Transverse colon (tissue), 4 donors: Measurements from ENCODE around the gene SYT12. TPM values are rescaled to one million over a fixed set of nuclear protein-coding genes. Genes with fewer than 3 reads are reported as not detected.
"Not testable (repeated sequence)": the region's sequence is repeated elsewhere in the genome, so short reads cannot be mapped to it uniquely, and the experiment has no call there.

Experiments used
- DNase-seq: peaks from one replicate; pipeline ENCODE4 v3.0.0-alpha.2; 2019
- H3K27ac ChIP-seq, 4 donors: fragments of 200-600 bp; sonication (generic); 2 replicates each; pipeline ENCODE4 v1.5.1; 2016 to 2018; ENCODE audit warnings: inconsistent platforms in 4 of 4
- H3K27me3 ChIP-seq: fragments of 200-600 bp; sonication (generic); 2 replicates; pipeline ENCODE4 v1.5.1; 2017; ENCODE audit warnings: inconsistent platforms
- H3K36me3 ChIP-seq, 4 donors: fragments of 200-600 bp; sonication (generic); 2 replicates each; pipeline ENCODE4 v1.5.1; 2017 to 2019; ENCODE audit warnings: inconsistent platforms in 4 of 4
- H3K4me1 ChIP-seq, 4 donors: fragments of 200-600 bp; sonication (generic); 2 replicates each; pipeline ENCODE4 v1.5.1; 2017 to 2020; ENCODE audit warnings: inconsistent platforms in 4 of 4
- H3K4me3 ChIP-seq, 4 donors: fragments of 200-600 bp; sonication (generic); 1 replicate in 1 of 4; 2 replicates in 3 of 4; pipeline versions ENCODE4 v1.5.1 to v1.6.1; 2017 to 2019; ENCODE audit warnings: inconsistent platforms in 4 of 4
- H3K9me3 ChIP-seq, 2 donors: fragments of 200-600 bp; sonication (generic); 2 replicates each; pipeline ENCODE4 v1.5.1; 2017 to 2019; ENCODE audit warnings: inconsistent platforms in 2 of 2
- EP300 ChIP-seq: sonication (generic); formaldehyde crosslinking; IDR thresholded peaks from one replicate; pipeline ENCODE4 v1.6.1; 2017; ENCODE audit warnings: antibody characterized with exemption, low read depth
- POLR2A ChIP-seq: fragments of 450-650 bp; IDR thresholded peaks from one replicate; pipeline ENCODE4 v1.6.1; 2016; ENCODE audit warnings: antibody characterized with exemption, mild to moderate bottlenecking, moderate library complexity
- POLR2AphosphoS5 ChIP-seq, 3 donors: sonication (generic); formaldehyde crosslinking; IDR thresholded peaks; one replicate each; pipeline ENCODE4 v1.6.1; 2016; ENCODE audit warnings: antibody characterized with exemption in 3 of 3
- WGBS, 2 donors: methylation state at CpG; one replicate each; pipeline ENCODE4 v1.1.5; 2018; ENCODE audit warnings: low coverage in 1 of 2; 5-methylcytosine and 5-hydroxymethylcytosine counted together
- in situ Hi-C, 4 donors: fragments of 200-750 bp; cut with MboI; loops; one replicate each; pipeline versions ENCODE4 v1.15.0 to v1.15.1; 2017; ENCODE audit warnings: low sequenced_read_pairs in 3 of 4, low pct_ligation_motif_present in 1 of 4, low pct_unique_long_range_greater_than_20kb in 1 of 4
- intact Hi-C: fragments of 100-400 bp; cut with DNase I; formaldehyde crosslinking; loops from one replicate; pipeline ENCODE4 v1.15.1; 2023; ENCODE audit warnings: low total_unique reads
- total RNA-seq, 4 donors: library from RNA; depleted of rRNA; stranded (reverse); fragments of >200 nt; gene quantifications; one replicate each; pipeline ENCODE4 v1.1.0, GENCODE V29; 2016
- TF ChIP-seq, protein P1 (sequence below), 5 experiments: fragments of 200-600 bp in 3 of 5; fragments of 450-650 bp in 2 of 5; sonication (generic) in 3 of 5; IDR thresholded peaks; 1 replicate in 2 of 5; 2 replicates in 3 of 5; pipeline ENCODE4 v1.5.1; 2016 to 2017; ENCODE audit warnings: antibody characterized with exemption in 5 of 5, inconsistent platforms in 3 of 5, mild to moderate bottlenecking in 2 of 5, moderate library complexity in 1 of 5

Gene SYT12
- total RNA-seq, 4 donors from 2014 or later, result not detected

DNA sequence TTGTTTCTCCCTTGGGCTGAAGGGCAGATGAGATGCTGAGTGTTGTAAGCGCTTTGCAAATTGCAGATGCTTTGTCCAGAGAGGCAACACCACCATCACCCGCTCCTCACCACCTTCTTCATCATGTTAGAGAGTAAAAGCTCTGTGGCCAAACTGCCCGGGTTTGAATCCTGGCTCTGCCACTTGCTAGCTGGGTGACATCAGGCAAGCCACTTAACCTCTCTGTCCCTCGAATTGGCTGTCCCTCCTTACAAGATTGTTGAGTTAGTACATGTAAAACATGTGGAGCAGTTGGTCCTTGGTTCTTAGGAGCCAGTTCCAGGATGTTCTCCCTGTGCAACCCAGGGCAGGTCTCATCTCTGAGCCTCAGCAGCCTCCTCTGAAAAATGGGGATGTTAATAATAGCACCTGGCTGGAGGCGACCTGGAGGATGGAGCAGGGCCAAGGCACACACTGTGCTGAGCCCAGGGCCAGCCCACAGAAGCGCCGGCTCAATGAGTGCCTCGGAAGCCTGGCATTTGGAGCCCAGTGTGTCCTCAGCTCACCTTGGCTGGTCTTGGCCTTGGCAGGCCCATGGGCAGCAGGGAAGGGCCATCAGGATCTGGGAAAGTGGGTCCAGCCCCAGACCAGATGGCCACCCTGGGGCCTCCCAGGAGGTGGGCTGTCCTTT lies 37.3 kb upstream of the SYT12 start:
- H3K27ac ChIP-seq, result no peak overlapping the region
- TF ChIP-seq POLR2AphosphoS5 (IDR thresholded peaks at IDR 0.05), result no peak
- TF ChIP-seq, protein P1, sequence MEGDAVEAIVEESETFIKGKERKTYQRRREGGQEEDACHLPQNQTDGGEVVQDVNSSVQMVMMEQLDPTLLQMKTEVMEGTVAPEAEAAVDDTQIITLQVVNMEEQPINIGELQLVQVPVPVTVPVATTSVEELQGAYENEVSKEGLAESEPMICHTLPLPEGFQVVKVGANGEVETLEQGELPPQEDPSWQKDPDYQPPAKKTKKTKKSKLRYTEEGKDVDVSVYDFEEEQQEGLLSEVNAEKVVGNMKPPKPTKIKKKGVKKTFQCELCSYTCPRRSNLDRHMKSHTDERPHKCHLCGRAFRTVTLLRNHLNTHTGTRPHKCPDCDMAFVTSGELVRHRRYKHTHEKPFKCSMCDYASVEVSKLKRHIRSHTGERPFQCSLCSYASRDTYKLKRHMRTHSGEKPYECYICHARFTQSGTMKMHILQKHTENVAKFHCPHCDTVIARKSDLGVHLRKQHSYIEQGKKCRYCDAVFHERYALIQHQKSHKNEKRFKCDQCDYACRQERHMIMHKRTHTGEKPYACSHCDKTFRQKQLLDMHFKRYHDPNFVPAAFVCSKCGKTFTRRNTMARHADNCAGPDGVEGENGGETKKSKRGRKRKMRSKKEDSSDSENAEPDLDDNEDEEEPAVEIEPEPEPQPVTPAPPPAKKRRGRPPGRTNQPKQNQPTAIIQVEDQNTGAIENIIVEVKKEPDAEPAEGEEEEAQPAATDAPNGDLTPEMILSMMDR (IDR thresholded peaks at IDR 0.05), result no peak
- no peak for TF ChIP-seq EP300
- TF ChIP-seq POLR2A, result no peak
- H3K4me3 ChIP-seq, result no peak overlapping the region
- DNase-seq, result no peak
- in situ Hi-C loops, result no loop called here
- WGBS, 2 donors, result 80 to 92% methylated on average over 2 to 8 of the region's 8 CpGs
- H3K4me1 ChIP-seq, result peaks cover 0 to 18% (median 10%) of the 10 kb centered on the region in 4 donors
- intact Hi-C loops, result no loop called here
- no peaks in the 10 kb centered on the region for H3K9me3 ChIP-seq
- H3K36me3 ChIP-seq, result no peaks in the 10 kb centered on the region
- H3K27me3 ChIP-seq, result no peaks in the 10 kb centered on the region

DNA sequence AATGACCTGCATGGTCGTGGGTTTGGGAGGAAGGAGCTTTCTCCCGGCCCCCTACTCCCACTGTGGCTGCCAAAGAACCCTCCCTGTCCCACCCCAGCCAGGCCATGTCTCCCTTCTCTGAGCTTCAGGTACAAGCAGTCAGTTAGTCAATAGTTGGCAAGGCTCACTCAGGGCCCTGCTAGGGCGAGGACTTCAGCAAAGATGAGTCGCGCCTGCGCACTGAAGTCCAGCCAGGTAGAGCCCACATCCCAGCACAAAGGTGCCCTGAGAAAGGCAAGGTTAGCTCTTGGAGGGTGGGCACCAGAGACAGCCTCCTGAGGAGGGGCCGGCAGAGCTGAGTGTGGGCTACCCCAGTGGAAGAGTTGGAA lies 36.8 kb upstream of the SYT12 start:
- intact Hi-C loops, result no loop called here
- peaks cover 0 to 18% (median 10%) of the 10 kb centered on the region in 4 donors for H3K4me1 ChIP-seq
- WGBS, 2 donors, result 92% methylated on average over 7 of the region's 7 CpGs; no CpG with 5 or more reads in 1 of the 2 donors
- no peak overlapping the region for H3K4me3 ChIP-seq
- in situ Hi-C loops, result no loop called here
- H3K36me3 ChIP-seq, result no peaks in the 10 kb centered on the region
- H3K9me3 ChIP-seq, result no peaks in the 10 kb centered on the region
- no peak overlapping the region for H3K27ac ChIP-seq
- no peaks in the 10 kb centered on the region for H3K27me3 ChIP-seq
- TF ChIP-seq POLR2AphosphoS5 (IDR thresholded peaks at IDR 0.05) (no peak), EP300 (no peak), POLR2A (no peak)
- TF ChIP-seq, protein P1 (IDR thresholded peaks at IDR 0.05), result no peak
- DNase-seq, result no peak

DNA sequence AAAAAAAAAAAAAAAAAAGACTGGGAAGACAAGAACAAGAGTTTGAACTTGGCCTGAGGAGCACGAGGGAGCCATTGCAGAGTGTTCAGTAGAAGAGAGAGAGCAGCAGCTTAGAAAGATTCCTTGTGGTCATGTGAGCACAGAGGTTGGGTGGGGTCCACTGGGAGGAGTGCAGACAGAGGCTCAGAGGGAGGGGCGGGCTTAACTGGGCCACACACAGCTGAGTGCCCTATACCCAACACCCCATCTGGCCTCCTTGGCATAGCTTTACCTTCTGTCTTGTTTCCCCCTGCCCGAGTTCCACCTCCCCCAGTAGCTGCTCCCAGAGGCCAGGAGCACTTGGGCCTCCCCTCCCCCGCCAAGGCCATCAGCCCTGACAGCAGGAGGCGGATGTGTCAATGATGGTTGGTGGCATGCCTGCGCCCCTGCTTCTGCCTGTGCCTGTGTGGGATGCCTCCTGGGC lies 35.7 kb upstream of the SYT12 start:
- DNase-seq, result no peak
- Histone ChIP-seq H3K27ac (no peak overlapping the region), H3K9me3 (no peaks in the 10 kb centered on the region), H3K4me3 (no peak overlapping the region), H3K36me3 (no peaks in the 10 kb centered on the region), H3K4me1 (peaks cover 0 to 9% (median 3%) of the 10 kb centered on the region in 4 donors), H3K27me3 (peaks cover 4% of the 10 kb centered on the region)
- TF ChIP-seq, protein P1 (IDR thresholded peaks at IDR 0.05), result no peak
- TF ChIP-seq POLR2A, result no peak
- no peak for TF ChIP-seq POLR2AphosphoS5 (IDR thresholded peaks at IDR 0.05)
- TF ChIP-seq EP300, result no peak
- in situ Hi-C loops, result no loop called here
- intact Hi-C loops, result no loop called here
- 52 to 77% methylated on average over 2 to 6 of the region's 6 CpGs for WGBS, 2 donors

DNA sequence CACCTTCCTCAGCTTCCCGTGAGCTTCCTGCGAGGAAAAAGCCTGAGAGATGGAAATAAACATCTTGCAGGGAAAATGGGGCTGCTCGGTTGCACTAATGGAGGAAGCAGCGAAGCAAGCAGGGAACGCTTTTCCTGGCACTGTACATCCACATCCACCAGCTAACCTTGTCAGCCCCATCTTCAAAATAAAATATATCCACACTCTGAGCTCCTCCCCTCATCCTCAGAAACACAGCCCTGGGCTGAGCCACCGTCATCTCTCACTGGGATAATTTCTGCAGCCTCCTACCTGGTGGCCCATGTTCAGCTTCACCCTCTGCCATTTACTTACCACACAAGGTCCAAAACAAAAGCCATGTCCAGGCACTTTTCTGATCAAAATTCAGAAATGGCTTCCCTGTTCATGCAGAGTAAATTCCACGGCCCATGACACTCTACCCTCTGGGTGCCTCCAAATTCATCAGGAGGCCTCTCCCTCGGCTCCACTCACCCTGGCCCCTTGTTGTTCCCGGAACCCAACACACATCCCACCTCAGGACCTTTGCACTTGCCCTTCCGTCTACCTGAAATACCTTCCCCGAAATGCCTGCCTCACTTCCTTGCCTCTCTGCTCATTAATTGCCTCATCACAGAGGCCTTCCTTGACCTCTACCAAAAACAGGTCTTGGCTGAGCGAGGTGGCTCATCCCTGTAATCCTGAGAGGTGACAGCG lies 34.9 kb upstream of the SYT12 start:
- DNase-seq, result no peak
- Histone ChIP-seq H3K27me3 (peaks cover 6% of the 10 kb centered on the region), H3K9me3 (no peaks in the 10 kb centered on the region), H3K27ac (no peak overlapping the region), H3K4me1 (peaks cover 0 to 7% (median 3%) of the 10 kb centered on the region in 4 donors), H3K36me3 (no peaks in the 10 kb centered on the region), H3K4me3 (no peak overlapping the region)
- intact Hi-C loops (no loop called here), in situ Hi-C loops (no loop called here)
- WGBS, 2 donors, result 81 to 96% methylated on average over 5 to 13 of the region's 13 CpGs
- TF ChIP-seq POLR2AphosphoS5 (IDR thresholded peaks at IDR 0.05) (no peak), POLR2A (no peak), EP300 (no peak)
- TF ChIP-seq, protein P1 (IDR thresholded peaks at IDR 0.05), result no peak

DNA sequence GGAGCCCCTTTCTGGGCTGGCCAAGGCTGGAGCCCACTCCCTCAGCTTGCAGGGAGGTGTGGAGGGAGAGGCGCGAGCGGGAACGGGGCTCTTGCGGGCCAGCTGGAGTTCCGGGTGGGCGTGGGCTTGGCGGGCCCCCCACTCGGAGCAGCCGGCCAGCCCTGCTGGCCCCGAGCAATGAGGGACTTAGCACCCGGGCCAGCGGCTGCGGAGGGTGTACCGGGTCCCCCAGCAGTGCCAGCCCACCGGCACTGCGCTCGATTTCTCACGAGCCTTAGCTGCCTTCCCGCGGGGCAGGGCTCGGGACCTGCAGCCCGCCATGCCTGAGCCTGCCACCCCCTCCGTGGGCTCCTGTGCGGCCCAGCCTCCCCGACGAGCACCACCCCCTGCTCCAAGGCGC lies 34.2 kb upstream of the SYT12 start:
- H3K27me3 ChIP-seq, H3K27ac ChIP-seq, H3K9me3 ChIP-seq, H3K36me3 ChIP-seq, H3K4me1 ChIP-seq, DNase-seq, intact Hi-C loops, H3K4me3 ChIP-seq, in situ Hi-C loops: not testable (repeated sequence)
- 96 to 100% methylated on average over 3 to 28 of the region's 28 CpGs for WGBS, 2 donors

DNA sequence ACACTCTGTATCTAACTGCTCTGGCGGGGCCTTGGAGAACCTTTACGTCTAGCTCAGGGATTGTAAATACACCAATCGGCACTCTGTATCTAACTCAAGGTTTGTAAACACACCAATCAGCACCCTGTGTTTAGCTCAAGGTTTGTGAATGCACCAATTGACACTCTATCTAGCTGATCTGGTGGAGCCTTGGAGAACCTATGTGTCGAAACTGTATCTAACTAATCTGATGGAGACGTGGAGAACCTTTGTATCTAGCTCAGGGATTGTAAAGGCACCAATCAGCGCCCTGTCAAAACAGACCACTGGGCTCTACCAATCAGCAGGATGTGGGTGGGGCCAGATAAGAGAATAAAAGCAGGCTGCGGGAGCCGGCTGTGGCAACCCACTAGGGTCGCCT lies 33.6 kb upstream of the SYT12 start:
- H3K27ac ChIP-seq, in situ Hi-C loops, intact Hi-C loops, H3K4me3 ChIP-seq, H3K4me1 ChIP-seq, DNase-seq, H3K9me3 ChIP-seq, H3K36me3 ChIP-seq, H3K27me3 ChIP-seq: not testable (repeated sequence)
- 68 to 100% methylated on average over 1 to 9 of the region's 9 CpGs for WGBS, 2 donors
